ENCODE measurements around the gene CXCL9.

DNA sequence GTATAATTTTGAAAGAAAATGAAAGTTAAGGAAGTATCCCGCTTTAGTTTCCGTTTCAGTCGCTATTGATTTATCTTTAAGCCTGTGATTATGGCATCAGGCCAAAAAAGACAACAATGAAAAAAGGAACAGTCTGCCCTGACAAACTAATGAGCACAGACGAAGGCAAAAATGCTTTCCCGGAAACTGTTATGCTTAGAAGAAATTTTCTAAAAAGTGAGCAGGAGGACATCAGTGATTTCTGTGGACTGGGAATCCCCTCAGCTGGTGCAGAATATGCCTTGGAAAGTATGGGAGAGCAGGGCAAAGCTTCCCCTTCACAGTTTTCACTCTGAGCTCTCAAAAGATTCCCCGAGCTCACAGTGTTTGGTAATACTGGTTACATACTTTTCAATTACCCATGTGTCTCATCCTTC is 21.0 kb upstream of the CXCL9 start:
- TF ChIP-seq, protein P1, sequence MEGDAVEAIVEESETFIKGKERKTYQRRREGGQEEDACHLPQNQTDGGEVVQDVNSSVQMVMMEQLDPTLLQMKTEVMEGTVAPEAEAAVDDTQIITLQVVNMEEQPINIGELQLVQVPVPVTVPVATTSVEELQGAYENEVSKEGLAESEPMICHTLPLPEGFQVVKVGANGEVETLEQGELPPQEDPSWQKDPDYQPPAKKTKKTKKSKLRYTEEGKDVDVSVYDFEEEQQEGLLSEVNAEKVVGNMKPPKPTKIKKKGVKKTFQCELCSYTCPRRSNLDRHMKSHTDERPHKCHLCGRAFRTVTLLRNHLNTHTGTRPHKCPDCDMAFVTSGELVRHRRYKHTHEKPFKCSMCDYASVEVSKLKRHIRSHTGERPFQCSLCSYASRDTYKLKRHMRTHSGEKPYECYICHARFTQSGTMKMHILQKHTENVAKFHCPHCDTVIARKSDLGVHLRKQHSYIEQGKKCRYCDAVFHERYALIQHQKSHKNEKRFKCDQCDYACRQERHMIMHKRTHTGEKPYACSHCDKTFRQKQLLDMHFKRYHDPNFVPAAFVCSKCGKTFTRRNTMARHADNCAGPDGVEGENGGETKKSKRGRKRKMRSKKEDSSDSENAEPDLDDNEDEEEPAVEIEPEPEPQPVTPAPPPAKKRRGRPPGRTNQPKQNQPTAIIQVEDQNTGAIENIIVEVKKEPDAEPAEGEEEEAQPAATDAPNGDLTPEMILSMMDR (conservative IDR thresholded peaks at IDR 0.05; ENCODE audit: low read depth, low read length) = no peak
- no peak for TF ChIP-seq EZH2 (IDR thresholded peaks at IDR 0.05; ENCODE audit: low read length, unreplicated experiment)
- no peak for TF ChIP-seq EZH2phosphoT487 (IDR thresholded peaks at IDR 0.05; ENCODE audit: borderline replicate concordance, low read length)
